Left ventricle myocardium inferior (tissue), 1 donor: ENCODE data around the gene NHEJ1. TPM values are rescaled to one million over a fixed set of nuclear protein-coding genes. Genes with fewer than 3 reads are reported as not detected.

Experiments used
- DNase-seq: peaks from one replicate; pipeline ENCODE4 v3.0.0-alpha.2; 2020
- H3K27ac ChIP-seq: fragments of 200-600 bp; replicated peaks from 2 replicates; pipeline ENCODE4 v1.8.0; 2021
- H3K27me3 ChIP-seq: fragments of 200-600 bp; 2 replicates; pipeline ENCODE4 v1.8.0; 2021; ENCODE audit warnings: low read depth
- H3K36me3 ChIP-seq: fragments of 200-600 bp; 2 replicates; pipeline ENCODE4 v1.8.0; 2021
- H3K4me1 ChIP-seq: fragments of 200-600 bp; 2 replicates; pipeline ENCODE4 v1.8.0; 2021
- H3K4me3 ChIP-seq: fragments of 200-600 bp; 2 replicates; pipeline ENCODE4 v1.8.0; 2021; ENCODE audit warnings: mild to moderate bottlenecking, moderate library complexity
- H3K9me3 ChIP-seq: fragments of 200-600 bp; replicated peaks from 2 replicates; pipeline ENCODE4 v1.8.0; 2021
- intact Hi-C: fragments of 100-400 bp; cut with micrococcal nuclease; formaldehyde crosslinking; loops from one replicate; pipeline ENCODE4 v1.11.0; 2022
- total RNA-seq: library from RNA; stranded (reverse); fragmentation: NEBNext Ultra II Directional; extraction: Animal tissue kit (Norgen Biotek cat#: 25700); gene quantifications from one replicate; pipeline ENCODE4 v1.2.1, GENCODE V29; 2021
- TF ChIP-seq, protein P1 (sequence below): fragments of 200-600 bp; IDR thresholded peaks from 2 replicates; pipeline ENCODE4 v1.8.0; 2021; ENCODE audit warnings: antibody characterized with exemption, mild to moderate bottlenecking, borderline replicate concordance
- donor health status: DM: no; HTN: yes; CAD: no; lungs with severe emphysema.

Gene NHEJ1
- total RNA-seq, 1 donor from 2014 or later = 6.4 TPM

DNA sequence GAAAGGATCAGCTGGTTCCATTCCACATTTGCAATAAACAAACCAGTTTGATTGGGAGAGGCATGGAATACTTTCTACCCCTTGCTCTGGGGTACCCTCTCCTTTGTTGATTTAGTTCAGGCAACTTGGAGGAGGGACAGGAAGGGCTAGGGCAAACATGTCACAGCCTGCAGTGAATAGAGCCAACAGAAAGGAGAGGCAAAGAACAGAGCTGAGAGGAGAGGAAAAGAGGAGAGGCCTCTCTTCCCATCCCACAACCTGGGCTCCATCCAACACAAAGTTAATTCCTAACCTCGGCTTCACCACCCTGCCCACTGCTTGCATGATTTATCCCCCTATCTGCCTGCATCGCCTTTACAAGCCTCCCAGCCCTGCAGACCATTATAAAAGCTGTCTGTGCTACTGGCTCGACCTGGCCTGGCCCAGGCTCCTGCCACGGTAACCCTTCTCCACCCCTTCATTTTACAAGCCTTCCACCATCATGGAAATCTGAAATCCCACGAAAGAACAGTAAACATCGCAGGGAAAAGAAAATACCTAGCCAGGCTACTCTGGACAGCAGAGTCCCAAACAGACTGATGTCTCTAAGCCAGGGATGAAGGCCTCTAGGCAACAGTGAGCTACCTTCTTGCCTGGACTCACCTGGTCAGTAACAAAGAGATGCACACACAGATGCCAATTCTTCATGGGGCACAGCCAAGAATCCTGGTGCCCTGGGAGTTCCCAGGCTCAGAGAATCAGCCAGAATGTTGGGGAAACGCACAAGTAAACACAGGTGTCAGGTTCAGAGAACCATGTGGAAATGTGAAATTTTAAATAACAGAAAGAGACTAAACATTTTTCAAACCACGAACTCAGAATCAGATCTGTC is 43.6 kb downstream of the NHEJ1 start:
- H3K4me3 ChIP-seq = no peak overlapping the region
- H3K9me3 ChIP-seq = no peaks in the 10 kb centered on the region
- H3K27ac ChIP-seq = no peak overlapping the region
- H3K36me3 ChIP-seq = no peaks in the 10 kb centered on the region
- H3K27me3 ChIP-seq = peaks cover 5% of the 10 kb centered on the region
- intact Hi-C loops = no loop called here
- H3K4me1 ChIP-seq = peaks cover 16% of the 10 kb centered on the region
- no peak for DNase-seq
- TF ChIP-seq, protein P1, sequence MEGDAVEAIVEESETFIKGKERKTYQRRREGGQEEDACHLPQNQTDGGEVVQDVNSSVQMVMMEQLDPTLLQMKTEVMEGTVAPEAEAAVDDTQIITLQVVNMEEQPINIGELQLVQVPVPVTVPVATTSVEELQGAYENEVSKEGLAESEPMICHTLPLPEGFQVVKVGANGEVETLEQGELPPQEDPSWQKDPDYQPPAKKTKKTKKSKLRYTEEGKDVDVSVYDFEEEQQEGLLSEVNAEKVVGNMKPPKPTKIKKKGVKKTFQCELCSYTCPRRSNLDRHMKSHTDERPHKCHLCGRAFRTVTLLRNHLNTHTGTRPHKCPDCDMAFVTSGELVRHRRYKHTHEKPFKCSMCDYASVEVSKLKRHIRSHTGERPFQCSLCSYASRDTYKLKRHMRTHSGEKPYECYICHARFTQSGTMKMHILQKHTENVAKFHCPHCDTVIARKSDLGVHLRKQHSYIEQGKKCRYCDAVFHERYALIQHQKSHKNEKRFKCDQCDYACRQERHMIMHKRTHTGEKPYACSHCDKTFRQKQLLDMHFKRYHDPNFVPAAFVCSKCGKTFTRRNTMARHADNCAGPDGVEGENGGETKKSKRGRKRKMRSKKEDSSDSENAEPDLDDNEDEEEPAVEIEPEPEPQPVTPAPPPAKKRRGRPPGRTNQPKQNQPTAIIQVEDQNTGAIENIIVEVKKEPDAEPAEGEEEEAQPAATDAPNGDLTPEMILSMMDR = no peak

DNA sequence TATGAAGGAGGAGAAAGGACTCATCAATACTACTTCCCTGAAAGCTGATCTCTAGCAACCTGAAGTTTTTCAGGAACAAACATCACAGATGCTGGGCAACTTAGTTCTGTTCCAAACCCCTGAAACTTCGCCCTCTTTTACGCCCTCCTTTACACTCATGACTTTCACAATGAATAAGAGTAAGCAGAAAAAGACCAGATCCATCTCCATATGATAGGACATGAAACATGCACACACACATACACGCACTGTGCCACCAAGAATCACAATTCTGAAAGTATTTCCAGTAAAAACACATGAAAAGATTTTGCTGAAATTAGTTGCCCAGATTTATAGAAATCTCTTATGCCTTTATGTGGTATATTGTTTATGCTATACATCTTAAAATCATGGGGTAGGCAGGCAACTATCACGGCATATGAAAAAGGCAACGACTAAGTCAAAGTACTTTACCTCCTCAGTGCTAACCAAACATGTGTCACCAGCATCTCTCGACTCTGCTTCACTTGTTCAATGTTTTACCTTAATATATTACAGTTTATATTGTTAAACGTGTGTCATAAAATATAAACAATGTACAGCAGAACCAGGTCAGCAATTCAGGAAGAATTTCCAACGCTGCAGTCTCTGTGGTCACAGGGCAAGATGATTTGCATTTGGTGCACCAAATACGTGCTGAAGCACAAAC is 47.8 kb downstream of the NHEJ1 start:
- H3K36me3 ChIP-seq = no peaks in the 10 kb centered on the region
- peaks cover 25% of the 10 kb centered on the region for H3K4me1 ChIP-seq
- H3K4me3 ChIP-seq = no peak overlapping the region
- H3K9me3 ChIP-seq = no peaks in the 10 kb centered on the region
- H3K27me3 ChIP-seq = no peaks in the 10 kb centered on the region
- intact Hi-C loops = no loop called here
- no peak for DNase-seq
- H3K27ac ChIP-seq = no peak overlapping the region
- TF ChIP-seq, protein P1 = no peak

DNA sequence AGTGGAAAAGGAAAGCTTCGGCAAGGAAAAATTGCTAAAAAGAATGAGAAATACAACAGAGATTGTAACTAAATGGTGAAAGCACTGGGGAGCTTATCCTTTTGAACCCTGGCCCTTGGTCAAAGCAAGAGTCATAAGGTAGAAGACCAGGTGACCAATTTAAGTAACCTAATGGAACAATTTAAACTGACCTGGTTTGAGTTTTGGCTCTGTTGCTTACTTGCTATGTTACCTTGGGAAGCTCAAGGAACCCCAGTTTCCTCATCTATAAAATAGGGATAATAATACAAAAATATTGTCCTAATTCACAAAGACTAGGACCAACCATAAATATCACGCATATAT is 48.6 kb downstream of the NHEJ1 start:
- no peak overlapping the region for H3K27ac ChIP-seq
- H3K9me3 ChIP-seq = no peaks in the 10 kb centered on the region
- TF ChIP-seq, protein P1 = no peak
- DNase-seq = no peak
- no peaks in the 10 kb centered on the region for H3K27me3 ChIP-seq
- no peak overlapping the region for H3K4me3 ChIP-seq
- intact Hi-C loops = no loop called here
- no peaks in the 10 kb centered on the region for H3K36me3 ChIP-seq
- H3K4me1 ChIP-seq = peaks cover 31% of the 10 kb centered on the region

DNA sequence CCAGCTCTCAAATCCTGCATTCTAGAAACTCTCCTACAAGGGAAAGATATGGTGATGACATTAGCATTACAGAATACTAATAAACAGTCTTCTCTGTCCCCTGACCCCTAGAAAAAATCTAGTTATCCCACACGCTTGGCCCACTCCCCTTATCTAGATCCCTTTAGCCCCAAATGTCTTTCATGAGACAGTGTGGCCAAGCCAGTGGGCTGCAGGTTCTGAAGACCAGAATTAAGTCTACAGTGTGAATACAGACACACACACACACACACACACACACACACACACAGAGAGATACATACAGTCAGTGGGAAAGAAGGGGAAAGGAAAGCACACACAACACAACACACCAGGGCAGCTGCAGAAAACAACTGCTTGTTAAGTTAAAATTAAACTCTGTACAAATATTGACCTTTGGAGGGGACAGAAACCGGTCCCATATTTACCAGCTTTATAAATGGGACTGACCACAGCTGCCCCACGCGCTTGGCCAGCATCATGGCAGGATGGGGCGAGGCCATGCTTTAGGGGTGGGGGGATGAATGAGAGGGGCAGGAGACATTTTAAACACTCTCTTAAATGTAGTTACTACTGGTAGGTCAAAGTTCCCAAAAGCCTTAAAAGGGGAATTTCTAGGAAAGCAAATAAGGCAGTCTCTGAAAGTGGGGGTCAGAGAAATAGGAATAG is 49.1 kb downstream of the NHEJ1 start:
- H3K36me3 ChIP-seq = no peaks in the 10 kb centered on the region
- H3K27ac ChIP-seq = no peak overlapping the region
- peaks cover 31% of the 10 kb centered on the region for H3K4me1 ChIP-seq
- no peaks in the 10 kb centered on the region for H3K27me3 ChIP-seq
- TF ChIP-seq, protein P1 = no peak
- intact Hi-C loops = no loop called here
- no peak for DNase-seq
- H3K9me3 ChIP-seq = no peaks in the 10 kb centered on the region
- no peak overlapping the region for H3K4me3 ChIP-seq

DNA sequence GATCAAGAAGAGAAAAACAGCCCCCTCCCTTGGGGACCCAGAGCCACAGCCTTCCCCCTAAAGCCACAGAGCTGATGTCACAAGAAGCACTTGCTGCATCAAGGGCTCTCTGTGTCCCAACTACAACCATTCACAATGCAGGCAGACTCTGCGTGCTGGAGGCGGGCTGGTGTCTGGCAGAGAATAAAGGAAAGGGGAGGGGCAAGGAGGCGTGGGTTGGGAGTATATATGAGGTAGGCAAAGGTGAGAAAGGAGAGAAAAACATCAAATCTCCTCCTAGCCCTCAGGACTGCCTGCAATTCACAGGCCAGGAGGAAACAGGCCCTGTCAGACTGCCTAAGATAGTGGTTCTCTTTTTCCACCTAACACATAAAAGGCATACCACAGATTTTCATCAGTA is 51.1 kb downstream of the NHEJ1 start:
- TF ChIP-seq, protein P1 = no peak
- H3K36me3 ChIP-seq = no peaks in the 10 kb centered on the region
- no peaks in the 10 kb centered on the region for H3K9me3 ChIP-seq
- intact Hi-C loops = no loop called here
- no peaks in the 10 kb centered on the region for H3K27me3 ChIP-seq
- H3K4me3 ChIP-seq = no peak overlapping the region
- DNase-seq = no peak
- peaks cover 31% of the 10 kb centered on the region for H3K4me1 ChIP-seq
- H3K27ac ChIP-seq = peak overlapping the region; percentile 24
